Measurements from ENCODE around the gene WNT7A. TPM values are rescaled to one million over a fixed set of nuclear protein-coding genes. Genes with fewer than 3 reads are reported as not detected.

The WNT7A gene
- total RNA-seq, 4 donors from 2014 or later, result 0.09 to 0.91 (median 0.73) TPM; not detected in 1

DNA sequence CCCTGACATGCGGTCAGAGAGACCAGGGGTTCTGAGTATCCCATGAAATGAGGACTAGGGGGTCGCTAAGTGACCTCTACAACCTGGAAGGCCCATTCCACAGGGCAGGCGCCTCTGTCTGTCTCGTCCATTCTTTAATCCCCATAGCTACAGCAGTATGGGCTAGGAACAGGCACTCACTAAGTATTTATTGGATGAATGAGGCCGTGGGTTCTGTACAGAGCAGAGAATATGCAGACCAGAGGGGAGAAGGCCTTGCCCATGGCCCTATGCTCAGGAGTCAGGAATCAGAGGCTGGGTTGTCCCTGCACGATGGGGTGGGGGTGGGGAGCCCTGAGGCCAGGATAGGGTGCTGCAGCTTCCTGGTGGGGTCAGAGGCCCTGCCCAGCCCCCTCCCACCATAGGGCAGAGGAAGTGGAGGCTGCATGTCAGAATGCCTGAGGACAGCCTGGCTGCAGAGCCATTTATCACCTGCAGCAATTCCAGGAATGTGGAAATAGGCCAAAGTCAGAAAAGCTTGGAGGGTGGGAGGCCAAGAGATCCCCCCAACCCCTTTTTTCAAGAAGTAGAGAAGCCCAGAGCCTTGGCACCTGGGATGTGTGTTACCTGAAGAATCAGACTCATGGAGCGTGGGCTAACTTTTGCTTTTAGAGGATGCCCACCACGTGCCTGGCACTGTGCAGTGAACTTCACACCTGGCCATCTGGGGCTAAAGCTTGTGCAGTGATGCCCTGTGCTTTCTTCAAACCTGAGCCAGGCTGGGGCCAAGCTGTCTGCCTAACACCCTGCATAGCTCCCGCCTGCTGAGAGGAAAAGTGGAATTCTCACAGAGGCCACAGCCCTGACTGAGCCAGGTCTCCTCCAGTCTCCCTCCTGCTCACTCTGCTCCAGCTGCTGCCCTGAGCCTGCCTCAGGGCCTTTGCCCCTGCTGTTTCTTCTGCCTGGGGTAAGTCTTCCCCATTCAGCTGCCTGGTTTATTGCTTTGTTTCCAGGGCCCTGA, 109.4 kb downstream of the WNT7A start:
- 57 to 58% methylated on average over 6 to 8 of the region's 9 CpGs for WGBS, 2 donors

DNA sequence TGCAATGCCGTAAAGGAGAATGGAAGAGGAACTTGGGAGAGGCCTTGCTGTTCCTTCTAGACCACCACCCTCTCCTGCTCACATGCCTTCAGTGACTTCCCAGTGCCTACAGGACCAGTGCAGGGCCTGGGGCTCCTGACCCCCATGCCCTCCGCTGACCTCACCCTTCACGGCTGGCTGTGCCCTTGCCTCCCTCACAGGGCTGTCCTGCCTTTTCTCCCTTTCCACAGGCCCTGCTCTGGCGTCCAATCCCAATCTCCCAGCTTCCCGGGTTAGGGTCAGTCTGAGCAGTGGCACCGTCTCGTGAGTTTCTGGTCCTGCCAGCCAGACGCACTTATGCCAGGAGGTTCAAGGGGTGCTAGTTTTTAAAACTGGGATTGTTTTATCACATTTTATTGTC, 110.4 kb downstream of the WNT7A start:
- H3K27me3 ChIP-seq, result peaks cover 0 to 16% (median 0%) of the 10 kb centered on the region in 4 donors
- DNase-seq, result no peak
- H3K9me3 ChIP-seq, result no peaks in the 10 kb centered on the region
- no peak for TF ChIP-seq POLR2A (IDR thresholded peaks at IDR 0.05)
- TF ChIP-seq, protein P1, sequence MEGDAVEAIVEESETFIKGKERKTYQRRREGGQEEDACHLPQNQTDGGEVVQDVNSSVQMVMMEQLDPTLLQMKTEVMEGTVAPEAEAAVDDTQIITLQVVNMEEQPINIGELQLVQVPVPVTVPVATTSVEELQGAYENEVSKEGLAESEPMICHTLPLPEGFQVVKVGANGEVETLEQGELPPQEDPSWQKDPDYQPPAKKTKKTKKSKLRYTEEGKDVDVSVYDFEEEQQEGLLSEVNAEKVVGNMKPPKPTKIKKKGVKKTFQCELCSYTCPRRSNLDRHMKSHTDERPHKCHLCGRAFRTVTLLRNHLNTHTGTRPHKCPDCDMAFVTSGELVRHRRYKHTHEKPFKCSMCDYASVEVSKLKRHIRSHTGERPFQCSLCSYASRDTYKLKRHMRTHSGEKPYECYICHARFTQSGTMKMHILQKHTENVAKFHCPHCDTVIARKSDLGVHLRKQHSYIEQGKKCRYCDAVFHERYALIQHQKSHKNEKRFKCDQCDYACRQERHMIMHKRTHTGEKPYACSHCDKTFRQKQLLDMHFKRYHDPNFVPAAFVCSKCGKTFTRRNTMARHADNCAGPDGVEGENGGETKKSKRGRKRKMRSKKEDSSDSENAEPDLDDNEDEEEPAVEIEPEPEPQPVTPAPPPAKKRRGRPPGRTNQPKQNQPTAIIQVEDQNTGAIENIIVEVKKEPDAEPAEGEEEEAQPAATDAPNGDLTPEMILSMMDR (IDR thresholded peaks at IDR 0.05), result no peak
- H3K36me3 ChIP-seq, result no peaks in the 10 kb centered on the region
- H3K4me1 ChIP-seq, result no peaks in the 10 kb centered on the region
- no peak overlapping the region for H3K4me3 ChIP-seq
- intact Hi-C loops (cut with DNase I), result no loop called here
- 88 to 91% methylated on average over 8 of the region's 8 CpGs for WGBS, 2 donors
- no peak overlapping the region for H3K27ac ChIP-seq

More for the DNA sequence above, 109.4 kb downstream of the WNT7A start:
- Histone ChIP-seq H3K4me1 (no peaks in the 10 kb centered on the region), H3K9me3 (no peaks in the 10 kb centered on the region), H3K4me3 (no peak overlapping the region), H3K27ac (no peak overlapping the region), H3K36me3 (no peaks in the 10 kb centered on the region), H3K27me3 (peaks cover 0 to 25% (median 0%) of the 10 kb centered on the region in 4 donors)
- intact Hi-C loops (cut with DNase I), result no loop called here
- TF ChIP-seq, protein P1 (IDR thresholded peaks at IDR 0.05), result no peak
- no peak for TF ChIP-seq POLR2A (IDR thresholded peaks at IDR 0.05)
- no peak for DNase-seq

DNA sequence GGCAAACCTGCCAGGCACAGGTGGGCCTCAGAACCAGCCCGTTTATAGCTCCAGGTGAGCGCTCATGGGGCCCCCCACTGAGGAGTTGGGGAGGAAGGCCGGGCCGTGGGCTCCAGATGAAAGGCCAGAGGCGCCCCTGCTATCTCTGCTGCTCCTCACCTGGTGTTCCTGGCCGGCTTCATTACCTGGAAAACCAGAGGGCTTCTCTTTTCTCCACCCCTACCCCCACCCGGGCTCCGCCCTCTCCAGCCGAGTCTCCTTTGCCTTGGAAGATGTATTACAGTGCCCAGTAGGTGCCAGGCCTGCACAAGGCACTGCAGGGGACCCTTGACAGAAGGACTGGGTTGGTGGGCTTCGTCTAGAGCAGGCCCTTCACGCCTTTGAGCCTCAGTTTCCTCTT, 111.4 kb downstream of the WNT7A start:
- Histone ChIP-seq H3K4me3 (no peak overlapping the region), H3K27ac (no peak overlapping the region), H3K4me1 (no peaks in the 10 kb centered on the region), H3K27me3 (peaks cover 0 to 16% (median 0%) of the 10 kb centered on the region in 4 donors), H3K9me3 (no peaks in the 10 kb centered on the region), H3K36me3 (no peaks in the 10 kb centered on the region)
- DNase-seq, result no peak
- WGBS, 2 donors, result 64 to 77% methylated on average over 6 of the region's 11 CpGs
- no peak for TF ChIP-seq POLR2A (IDR thresholded peaks at IDR 0.05)
- TF ChIP-seq, protein P1 (IDR thresholded peaks at IDR 0.05), result no peak
- intact Hi-C loops (cut with DNase I), result no loop called here

DNA sequence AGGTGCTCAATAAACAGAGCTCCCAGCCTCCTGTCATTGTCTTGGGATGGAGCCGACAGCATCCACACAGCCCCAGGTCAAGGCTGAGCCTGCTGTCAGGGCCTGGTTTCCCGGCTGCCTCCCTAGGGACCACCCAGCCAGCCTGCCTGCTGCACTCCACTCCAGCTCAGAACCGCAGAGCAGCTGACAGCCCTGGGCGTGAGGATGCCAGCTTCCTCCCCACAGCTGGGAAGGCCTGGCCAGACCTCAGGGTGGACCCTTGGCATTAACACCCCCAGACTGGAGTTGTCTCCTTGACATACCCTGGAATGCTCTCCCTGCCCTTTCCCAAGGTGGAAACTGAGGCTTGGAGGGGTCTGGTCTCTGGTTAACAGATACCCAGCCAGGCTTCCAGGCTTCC, 112.0 kb downstream of the WNT7A start:
- Histone ChIP-seq H3K27me3 (peaks cover 0 to 14% (median 0%) of the 10 kb centered on the region in 4 donors), H3K4me3 (no peak overlapping the region), H3K27ac (no peak overlapping the region), H3K36me3 (no peaks in the 10 kb centered on the region), H3K9me3 (peaks cover 0 to 2% (median 0%) of the 10 kb centered on the region in 3 donors), H3K4me1 (no peaks in the 10 kb centered on the region)
- DNase-seq, result no peak
- TF ChIP-seq POLR2A (IDR thresholded peaks at IDR 0.05), result no peak
- TF ChIP-seq, protein P1 (IDR thresholded peaks at IDR 0.05), result no peak
- intact Hi-C loops (cut with DNase I), result no loop called here
- WGBS, 2 donors, result no CpG with 5 or more reads among the region's 4 CpGs

DNA sequence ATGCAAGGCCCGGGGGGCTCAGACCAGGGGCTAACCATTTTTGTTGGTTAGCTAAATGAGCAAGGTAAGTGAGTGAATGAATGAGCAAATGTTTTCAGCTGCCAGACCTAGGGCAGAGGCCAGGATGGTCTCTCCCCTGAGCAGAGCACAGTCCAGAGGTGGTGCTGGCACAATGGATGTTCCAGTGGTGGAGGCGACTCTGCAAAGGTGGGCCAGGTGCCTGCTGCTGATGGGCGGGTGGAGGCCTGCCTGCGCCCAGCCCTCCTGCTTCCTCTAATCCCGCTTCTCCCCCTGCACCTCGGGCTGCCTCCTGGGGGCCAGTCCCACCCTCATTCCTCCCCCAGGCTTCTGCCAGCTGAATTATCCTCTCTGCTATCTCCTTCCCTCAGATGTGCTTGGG, 112.8 kb downstream of the WNT7A start:
- no peak for DNase-seq
- Histone ChIP-seq H3K4me1 (no peaks in the 10 kb centered on the region), H3K9me3 (peaks cover 0 to 10% (median 0%) of the 10 kb centered on the region in 3 donors), H3K4me3 (no peak overlapping the region), H3K27me3 (peaks cover 0 to 9% (median 0%) of the 10 kb centered on the region in 4 donors), H3K27ac (no peak overlapping the region), H3K36me3 (no peaks in the 10 kb centered on the region)
- WGBS, 2 donors, result 50 to 79% methylated on average over 2 to 4 of the region's 6 CpGs
- TF ChIP-seq, protein P1 (IDR thresholded peaks at IDR 0.05), result no peak
- TF ChIP-seq POLR2A (IDR thresholded peaks at IDR 0.05), result no peak
- intact Hi-C loops (cut with DNase I), result no loop called here

All from esophagus squamous epithelium (tissue), 5 donors.